HCT116 (cell line): Measurements from ENCODE around the gene PPP4R2. TPM values are rescaled to one million over a fixed set of nuclear protein-coding genes. Genes with fewer than 3 reads are reported as not detected.

Experiments
- ATAC-seq: fragments of 200-7000 bp; cut with Tn5 transposase; 2 replicates; pipeline ENCODE4 v1.9.1; 2020; ENCODE audit warnings: mild to moderate bottlenecking, moderate library complexity
- BruUV-seq: library from RNA; stranded (reverse); fragments of 400-500 nt; replicated peaks from 2 replicates; lab custom pipeline; 2021; lab: Mats Ljungman, UMichigan
- CTCF ChIA-PET: fragments of 300-600 bp; sonication (Branson Sonifier 250); formaldehyde crosslinking; loops from one replicate; lab custom pipeline; 2021; ENCODE audit warnings: antibody characterized with exemption; lab: Charles Lee
- POLR2A ChIA-PET: fragments of 300-600, 350-600 bp; sonication (Branson Sonifier 250); formaldehyde crosslinking; loops from one replicate; lab custom pipeline; 2021; ENCODE audit warnings: antibody characterized with exemption; lab: Charles Lee
- RAD21 ChIA-PET, 2 experiments: fragments of 300-600 bp; sonication (Branson Sonifier 250); formaldehyde crosslinking; loops; one replicate each; lab custom pipeline; 2023; ENCODE audit warnings: low total read pairs in 2 of 2; ENCODE audit not compliant: uncharacterized antibody in 2 of 2, unreplicated experiment in 2 of 2, low non-redundant PET in 1 of 2; lab: Charles Lee
- DNase-seq: peaks from one replicate; pipeline ENCODE4 v3.0.0-alpha.2; 2010; ENCODE audit warnings: low read depth, low spot score
- H2AFZ ChIP-seq: fragments of 200-600 bp; shearing (Covaris generic), sonication (generic); 2 replicates; pipeline ENCODE4 v1.6.1; 2017; ENCODE audit warnings: low read depth, mixed run types, mixed read lengths, antibody characterized with exemption, low read length; ENCODE audit not compliant: poor library complexity, severe bottlenecking
- H3K27ac ChIP-seq: 2 replicates; pipeline ENCODE4 v1.5.1; 2012; ENCODE audit warnings: low read depth, low read length
- H3K27me3 ChIP-seq: fragments of 200-600 bp; sonication (generic); 2 replicates; pipeline ENCODE4 v1.6.1; 2016; ENCODE audit warnings: mixed run types, low read length, mixed read lengths; ENCODE audit not compliant: insufficient read depth
- H3K36me3 ChIP-seq, 2 experiments: fragments of 200-500 bp in 1 of 2; fragments of 200-600 bp in 1 of 2; sonication (Bioruptor generic) in 1 of 2; sonication (generic) in 1 of 2; 2 replicates each; pipeline versions ENCODE4 v1.5.1 to v1.6.1; 2014 to 2016; ENCODE audit warnings: low read length in 2 of 2, inconsistent platforms in 1 of 2, mixed read lengths in 1 of 2, mixed run types in 1 of 2; ENCODE audit not compliant: insufficient read depth in 2 of 2, control insufficient read depth in 1 of 2
- H3K4me1 ChIP-seq, 2 experiments: fragments of 200-600 bp in 1 of 2; sonication (generic) in 1 of 2; 2 replicates each; pipeline versions ENCODE4 v1.5.1 to v1.6.1; 2012 to 2017; ENCODE audit warnings: low read length in 2 of 2, inconsistent platforms in 1 of 2, mild to moderate bottlenecking in 1 of 2, mixed read lengths in 1 of 2, mixed run types in 1 of 2, moderate library complexity in 1 of 2; ENCODE audit not compliant: insufficient read depth in 2 of 2, control insufficient read depth in 1 of 2
- H3K4me2 ChIP-seq: fragments of 200-600 bp; sonication (generic); 2 replicates; pipeline ENCODE4 v1.6.1; 2017; ENCODE audit warnings: mixed run types, low read length, mixed read lengths
- H3K4me3 ChIP-seq, 2 experiments: fragments of 200-600 bp in 1 of 2; sonication (generic) in 1 of 2; replicated peaks in 1 of 2; 2 replicates each; pipeline ENCODE4 v1.5.1; 2011 to 2016; ENCODE audit warnings: low read length in 2 of 2, control low read depth in 1 of 2, low read depth in 1 of 2, mild to moderate bottlenecking in 1 of 2, mixed read lengths in 1 of 2, mixed run types in 1 of 2
- H3K79me2 ChIP-seq: fragments of 200-600 bp; sonication (generic); 2 replicates; pipeline ENCODE4 v1.6.1; 2017; ENCODE audit warnings: mild to moderate bottlenecking, mixed run types, low read length, moderate library complexity, mixed read lengths; ENCODE audit not compliant: insufficient read depth
- H3K9ac ChIP-seq: fragments of 200-600 bp; sonication (generic); 2 replicates; pipeline ENCODE4 v1.6.1; 2016; ENCODE audit warnings: low read length, mixed read lengths
- H3K9me2 ChIP-seq: fragments of 200-600 bp; sonication (generic), shearing (Covaris generic); 2 replicates; pipeline ENCODE4 v1.6.1; 2017; ENCODE audit warnings: mixed run types, mild to moderate bottlenecking, moderate library complexity; ENCODE audit not compliant: insufficient read depth
- H3K9me3 ChIP-seq, 2 experiments: fragments of 200-500 bp in 1 of 2; fragments of 200-600 bp in 1 of 2; sonication (Bioruptor generic) in 1 of 2; sonication (generic) in 1 of 2; 2 replicates each; pipeline ENCODE4 v1.6.1; 2014 to 2017; ENCODE audit warnings: low read length in 2 of 2, mixed read lengths in 2 of 2, inconsistent platforms in 1 of 2, low read depth in 1 of 2, mild to moderate bottlenecking in 1 of 2, mixed run types in 1 of 2, moderate library complexity in 1 of 2; ENCODE audit not compliant: control insufficient read depth in 1 of 2, insufficient read depth in 1 of 2
- H4K20me1 ChIP-seq: fragments of 200-600 bp; sonication (generic), shearing (Covaris generic); 2 replicates; pipeline ENCODE4 v1.6.1; 2017; ENCODE audit warnings: mixed run types, mild to moderate bottlenecking, moderate library complexity; ENCODE audit not compliant: insufficient read depth
- ELF1 ChIP-seq: IDR thresholded peaks from 2 replicates; pipeline ENCODE4 v1.6.1; 2012; ENCODE audit warnings: low read depth, borderline replicate concordance
- EZH2 ChIP-seq: fragments of 200-600 bp; sonication (generic); IDR thresholded peaks from 2 replicates; pipeline ENCODE4 v1.6.1; 2017; ENCODE audit warnings: antibody characterized with exemption, mixed run types
- EZH2phosphoT487 ChIP-seq: fragments of 200-600 bp; IDR thresholded peaks from 2 replicates; pipeline ENCODE4 v1.6.1; 2018; ENCODE audit warnings: antibody characterized with exemption, borderline replicate concordance
- FOSL1 ChIP-seq: IDR thresholded peaks from 2 replicates; pipeline ENCODE4 v1.6.1; 2012; ENCODE audit warnings: low read depth
- JUND ChIP-seq: IDR thresholded peaks from 2 replicates; pipeline ENCODE4 v1.6.1; 2012
- MAX ChIP-seq: IDR thresholded peaks from 2 replicates; pipeline ENCODE4 v1.6.1; 2012
- POLR2A ChIP-seq: IDR thresholded peaks from 2 replicates; pipeline ENCODE4 v1.7.0; 2011; ENCODE audit warnings: borderline replicate concordance; ENCODE audit not compliant: insufficient read depth, insufficient read length; ENCODE audit errors: extremely low read depth
- POLR2AphosphoS5 ChIP-seq: IDR thresholded peaks from 2 replicates; pipeline ENCODE4 v1.6.1; 2011; ENCODE audit warnings: mild to moderate bottlenecking, low read depth, low read length, moderate library complexity
- RAD21 ChIP-seq: IDR thresholded peaks from 2 replicates; pipeline ENCODE4 v1.6.1; 2012; ENCODE audit warnings: low read depth, mild to moderate bottlenecking
- SRF ChIP-seq: IDR thresholded peaks from 2 replicates; pipeline ENCODE4 v1.6.1; 2012; ENCODE audit warnings: low read depth
- TCF7L2 ChIP-seq: IDR thresholded peaks from 2 replicates; pipeline ENCODE4 v1.7.0; 2011; ENCODE audit warnings: borderline replicate concordance, inconsistent platforms; ENCODE audit not compliant: insufficient read depth, insufficient read length; ENCODE audit errors: extremely low read depth
- YY1 ChIP-seq: IDR thresholded peaks from 2 replicates; pipeline ENCODE4 v1.6.1; 2011; ENCODE audit warnings: low read length, low read depth, moderate library complexity, mild to moderate bottlenecking; ENCODE audit not compliant: insufficient replicate concordance; ENCODE audit errors: extremely low read depth
- ZNF274 ChIP-seq: fragments of 200-500 bp; sonication (Bioruptor generic); IDR thresholded peaks from 2 replicates; pipeline ENCODE4 v1.6.1; 2014; ENCODE audit warnings: mild to moderate bottlenecking, low read depth, low read length, inconsistent platforms
- intact Hi-C: fragments of 100-400 bp; cut with micrococcal nuclease; formaldehyde crosslinking; loops from 2 replicates; pipeline ENCODE4 v1.10.0; 2022
- total RNA-seq: library from RNA; stranded (reverse); gene quantifications from one replicate; pipeline ENCODE4 v1.2.1, GENCODE V29; 2021; ENCODE audit not compliant: unreplicated experiment
- TF ChIP-seq, protein P1 (sequence below): IDR thresholded peaks from 2 replicates; pipeline ENCODE4 v1.6.1; 2011; ENCODE audit warnings: mild to moderate bottlenecking, low read length, moderate library complexity; ENCODE audit not compliant: insufficient replicate concordance; ENCODE audit errors: extremely low read depth
- TF ChIP-seq, protein P2 (sequence below): IDR thresholded peaks from 2 replicates; pipeline ENCODE4 v1.6.1; 2012

The PPP4R2 gene
- total RNA-seq, 1 experiment from 2014 or later = 72.5 TPM

- TF ChIP-seq, protein P1, sequence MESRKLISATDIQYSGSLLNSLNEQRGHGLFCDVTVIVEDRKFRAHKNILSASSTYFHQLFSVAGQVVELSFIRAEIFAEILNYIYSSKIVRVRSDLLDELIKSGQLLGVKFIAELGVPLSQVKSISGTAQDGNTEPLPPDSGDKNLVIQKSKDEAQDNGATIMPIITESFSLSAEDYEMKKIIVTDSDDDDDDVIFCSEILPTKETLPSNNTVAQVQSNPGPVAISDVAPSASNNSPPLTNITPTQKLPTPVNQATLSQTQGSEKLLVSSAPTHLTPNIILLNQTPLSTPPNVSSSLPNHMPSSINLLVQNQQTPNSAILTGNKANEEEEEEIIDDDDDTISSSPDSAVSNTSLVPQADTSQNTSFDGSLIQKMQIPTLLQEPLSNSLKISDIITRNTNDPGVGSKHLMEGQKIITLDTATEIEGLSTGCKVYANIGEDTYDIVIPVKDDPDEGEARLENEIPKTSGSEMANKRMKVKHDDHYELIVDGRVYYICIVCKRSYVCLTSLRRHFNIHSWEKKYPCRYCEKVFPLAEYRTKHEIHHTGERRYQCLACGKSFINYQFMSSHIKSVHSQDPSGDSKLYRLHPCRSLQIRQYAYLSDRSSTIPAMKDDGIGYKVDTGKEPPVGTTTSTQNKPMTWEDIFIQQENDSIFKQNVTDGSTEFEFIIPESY = no peak
- TF ChIP-seq ZNF274 = no peak
These were observed 48.7 kb upstream of the PPP4R2 start (continued) for GRCh38 chr3:72947715-72948490.

GRCh38 chr3:72949016-72949415 lies 47.6 kb upstream of the PPP4R2 start:
- RAD21 ChIA-PET = no interaction called here
- no peaks in the 10 kb centered on the region for H4K20me1 ChIP-seq
- TF ChIP-seq YY1 (no peak), POLR2AphosphoS5 (no peak), JUND (no peak), EZH2phosphoT487 (no peak), POLR2A (no peak), TCF7L2 (no peak), FOSL1 (no peak), ZNF274 (no peak), MAX (no peak), EZH2 (no peak), SRF (no peak), RAD21 (no peak), ELF1 (no peak)
- TF ChIP-seq, protein P2, sequence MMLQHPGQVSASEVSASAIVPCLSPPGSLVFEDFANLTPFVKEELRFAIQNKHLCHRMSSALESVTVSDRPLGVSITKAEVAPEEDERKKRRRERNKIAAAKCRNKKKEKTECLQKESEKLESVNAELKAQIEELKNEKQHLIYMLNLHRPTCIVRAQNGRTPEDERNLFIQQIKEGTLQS = no peak
- no peaks in the 10 kb centered on the region for H3K36me3 ChIP-seq
- no peak for ATAC-seq
- no peaks in the 10 kb centered on the region for H3K79me2 ChIP-seq
- no peak for DNase-seq
- H3K27me3 ChIP-seq = no peaks in the 10 kb centered on the region
- H3K4me3 ChIP-seq = no peak overlapping the region
- no peak overlapping the region for H3K9ac ChIP-seq
- peaks cover 20 to 32% of the 10 kb centered on the region in 2 experiments for H3K4me1 ChIP-seq
- CTCF ChIA-PET = no interaction called here
- H3K4me2 ChIP-seq = no peak overlapping the region
- no peak overlapping the region for H2AFZ ChIP-seq
- no TSS peak for BruUV-seq
- intact Hi-C loops = no loop called here
- H3K9me2 ChIP-seq = no peaks in the 10 kb centered on the region
- POLR2A ChIA-PET = no interaction called here
- no peak overlapping the region for H3K27ac ChIP-seq
- no peaks in the 10 kb centered on the region for H3K9me3 ChIP-seq
